Transverse colon (tissue), 4 donors: ENCODE results near the gene DDX39B.

Experiments used
- CTCF ChIP-seq, 5 experiments: fragments of 200-600 bp in 3 of 5; fragments of 450-650 bp in 2 of 5; sonication (generic) in 3 of 5; IDR thresholded peaks; 1 replicate in 2 of 5; 2 replicates in 3 of 5; pipeline ENCODE4 v1.5.1; 2016 to 2017; ENCODE audit warnings: antibody characterized with exemption in 5 of 5, inconsistent platforms in 3 of 5, mild to moderate bottlenecking in 2 of 5, moderate library complexity in 1 of 5
- POLR2AphosphoS5 ChIP-seq, 3 donors: sonication (generic); formaldehyde crosslinking; IDR thresholded peaks; one replicate each; pipeline ENCODE4 v1.6.1; 2016; ENCODE audit warnings: antibody characterized with exemption in 3 of 3

DNA sequence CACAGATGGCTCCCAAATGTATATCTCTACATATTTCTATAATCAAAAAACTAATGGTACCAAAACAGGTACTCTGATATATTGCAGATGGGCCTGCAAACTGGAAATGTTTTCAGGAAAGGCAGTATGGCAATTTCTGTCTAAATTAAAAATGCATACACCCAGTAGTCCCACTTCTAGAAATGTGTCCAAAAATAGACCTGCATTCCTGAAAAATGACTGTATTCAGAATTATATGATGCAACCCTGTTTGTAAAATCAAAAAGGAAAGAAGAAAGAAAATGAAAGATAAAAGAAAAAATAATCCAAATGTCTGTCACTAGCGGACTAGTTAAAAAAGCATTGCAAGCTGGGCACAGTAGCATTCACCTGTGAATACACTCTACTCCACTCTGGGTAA, 56.7 kb downstream of the DDX39B start:
- no peak for TF ChIP-seq CTCF (IDR thresholded peaks at IDR 0.05)
- TF ChIP-seq POLR2AphosphoS5 (IDR thresholded peaks at IDR 0.05): no peak
